MM.1S (cell line): Measurements from ENCODE around the gene TNIP1.

Experiments
- DNase-seq: peaks from one replicate; pipeline ENCODE4 v3.0.0-alpha.2; 2015
- H2AFZ ChIP-seq: fragments of 300-600 bp; sonication (generic); 2 replicates; pipeline ENCODE4 v1.6.0; 2016; ENCODE audit warnings: antibody characterized with exemption, low read length
- H3F3A ChIP-seq: fragments of 300-600 bp; sonication (generic); 2 replicates; pipeline ENCODE4 v1.6.1; 2016; ENCODE audit warnings: mild to moderate bottlenecking, antibody characterized with exemption, low read length, moderate library complexity, mixed read lengths; ENCODE audit not compliant: insufficient read depth
- H3K27ac ChIP-seq: fragments of 300-600 bp; sonication (generic); 2 replicates; pipeline ENCODE4 v1.5.1; 2016; ENCODE audit warnings: mild to moderate bottlenecking, low read length
- H3K27me3 ChIP-seq: fragments of 300-600 bp; sonication (generic); replicated peaks from 2 replicates; pipeline ENCODE4 v1.6.0; 2016; ENCODE audit warnings: low read length; ENCODE audit not compliant: insufficient read depth
- H3K36me3 ChIP-seq: fragments of 300-600 bp; sonication (generic); replicated peaks from 2 replicates; pipeline ENCODE4 v1.6.1; 2016; ENCODE audit warnings: mild to moderate bottlenecking, low read length, mixed read lengths; ENCODE audit not compliant: insufficient read depth
- H3K4me1 ChIP-seq: fragments of 300-600 bp; sonication (generic); 2 replicates; pipeline ENCODE4 v1.6.1; 2016; ENCODE audit warnings: low read length, mixed read lengths
- H3K4me2 ChIP-seq: fragments of 300-600 bp; sonication (generic); 2 replicates; pipeline ENCODE4 v1.6.0; 2016; ENCODE audit warnings: low read depth, low read length
- H3K4me3 ChIP-seq: fragments of 300-600 bp; sonication (generic); 2 replicates; pipeline ENCODE4 v1.5.1; 2016; ENCODE audit warnings: low read length, mixed read lengths
- H3K79me2 ChIP-seq: fragments of 300-600 bp; sonication (generic); 2 replicates; pipeline ENCODE4 v1.6.1; 2016; ENCODE audit warnings: mixed run types, low read length, mixed read lengths
- H3K9ac ChIP-seq: fragments of 300-600 bp; sonication (generic); 2 replicates; pipeline ENCODE4 v1.6.1; 2016; ENCODE audit warnings: low read length, mixed read lengths
- H3K9me2 ChIP-seq: fragments of 300-600 bp; sonication (generic); replicated peaks from 2 replicates; pipeline ENCODE4 v1.6.1; 2016; ENCODE audit warnings: mild to moderate bottlenecking, low read length, mixed read lengths; ENCODE audit not compliant: insufficient read depth
- H3K9me3 ChIP-seq: fragments of 300-600 bp; sonication (generic); replicated peaks from 2 replicates; pipeline ENCODE4 v1.6.1; 2016; ENCODE audit warnings: mild to moderate bottlenecking, low read length, mixed read lengths; ENCODE audit not compliant: insufficient read depth
- H4K20me1 ChIP-seq: fragments of 300-600 bp; sonication (generic); 2 replicates; pipeline ENCODE4 v1.6.1; 2016; ENCODE audit warnings: mild to moderate bottlenecking, low read length, moderate library complexity, mixed read lengths; ENCODE audit not compliant: insufficient read depth
- EZH2 ChIP-seq: fragments of 300-600 bp; sonication (generic); optimal IDR thresholded peaks from 2 replicates; pipeline ENCODE3; 2017; ENCODE audit warnings: low read depth, mild to moderate bottlenecking, antibody characterized with exemption, low read length, mixed read lengths
- EZH2phosphoT487 ChIP-seq: fragments of 300-600 bp; sonication (generic); IDR thresholded peaks from 2 replicates; pipeline ENCODE4 v1.6.1; 2018; ENCODE audit warnings: antibody characterized with exemption, low read length
- TF ChIP-seq, protein P1 (sequence below): fragments of 300-600 bp; sonication (generic); IDR thresholded peaks from 2 replicates; pipeline ENCODE4 v1.5.1; 2016; ENCODE audit warnings: antibody characterized with exemption, low read length, mixed read lengths

The TNIP1 gene

DNA sequence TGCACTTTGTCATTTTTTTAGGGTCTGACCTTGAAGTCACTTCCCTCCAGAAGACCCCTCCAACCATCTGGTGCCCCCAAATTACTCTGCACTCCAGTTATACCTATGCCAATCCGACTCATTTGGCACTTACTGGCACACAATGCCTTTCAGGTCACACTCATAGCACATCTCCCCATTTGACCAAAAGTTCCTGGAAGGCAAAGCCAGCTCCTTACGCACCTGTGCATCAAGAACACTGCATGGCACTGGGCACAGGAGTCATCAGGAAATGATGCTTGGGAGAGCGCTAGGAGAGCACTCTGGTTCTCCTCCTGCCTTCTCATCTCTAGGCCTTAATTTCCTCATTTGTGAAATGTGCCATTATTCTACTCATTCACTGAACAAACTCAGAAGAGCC, 2.9 kb downstream of the TNIP1 start:
- Histone ChIP-seq H3K4me1 (peaks cover 19% of the 10 kb centered on the region), H3K36me3 (no peaks in the 10 kb centered on the region), H3F3A (peaks cover 16% of the 10 kb centered on the region), H3K9me2 (no peaks in the 10 kb centered on the region), H3K4me2 (no peak overlapping the region), H4K20me1 (0 out of 2 replicates have a peak, but pooled peaks cover 4% of the 10 kb centered on the region), H3K27me3 (no peaks in the 10 kb centered on the region), H3K27ac (no peak overlapping the region), H2AFZ (no peak overlapping the region), H3K9ac (no peak overlapping the region), H3K9me3 (no peaks in the 10 kb centered on the region), H3K4me3 (no peak overlapping the region), H3K79me2 (peaks cover 97% of the 10 kb centered on the region)
- TF ChIP-seq, protein P1, sequence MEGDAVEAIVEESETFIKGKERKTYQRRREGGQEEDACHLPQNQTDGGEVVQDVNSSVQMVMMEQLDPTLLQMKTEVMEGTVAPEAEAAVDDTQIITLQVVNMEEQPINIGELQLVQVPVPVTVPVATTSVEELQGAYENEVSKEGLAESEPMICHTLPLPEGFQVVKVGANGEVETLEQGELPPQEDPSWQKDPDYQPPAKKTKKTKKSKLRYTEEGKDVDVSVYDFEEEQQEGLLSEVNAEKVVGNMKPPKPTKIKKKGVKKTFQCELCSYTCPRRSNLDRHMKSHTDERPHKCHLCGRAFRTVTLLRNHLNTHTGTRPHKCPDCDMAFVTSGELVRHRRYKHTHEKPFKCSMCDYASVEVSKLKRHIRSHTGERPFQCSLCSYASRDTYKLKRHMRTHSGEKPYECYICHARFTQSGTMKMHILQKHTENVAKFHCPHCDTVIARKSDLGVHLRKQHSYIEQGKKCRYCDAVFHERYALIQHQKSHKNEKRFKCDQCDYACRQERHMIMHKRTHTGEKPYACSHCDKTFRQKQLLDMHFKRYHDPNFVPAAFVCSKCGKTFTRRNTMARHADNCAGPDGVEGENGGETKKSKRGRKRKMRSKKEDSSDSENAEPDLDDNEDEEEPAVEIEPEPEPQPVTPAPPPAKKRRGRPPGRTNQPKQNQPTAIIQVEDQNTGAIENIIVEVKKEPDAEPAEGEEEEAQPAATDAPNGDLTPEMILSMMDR, result no peak
- TF ChIP-seq EZH2phosphoT487 (no peak), EZH2 (no peak)
- no peak for DNase-seq

DNA sequence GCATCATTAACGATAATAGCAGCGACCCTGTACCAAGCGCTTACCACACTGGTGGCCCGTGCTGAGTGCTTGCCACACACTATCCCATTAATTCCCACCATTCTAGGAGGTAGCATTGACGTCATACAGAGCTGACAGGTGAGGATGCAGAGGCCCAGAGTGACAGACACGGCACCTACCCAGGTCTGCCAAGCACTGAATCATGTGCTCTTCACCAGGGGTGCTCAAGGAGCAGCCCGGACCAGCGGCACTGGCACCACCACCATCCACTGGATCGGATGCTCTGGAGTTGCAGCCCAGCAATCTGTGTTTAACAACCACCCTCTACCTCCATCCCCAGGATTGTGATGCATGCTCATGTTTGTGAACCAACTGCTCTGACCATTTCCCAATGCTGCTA, 3.4 kb downstream of the TNIP1 start:
- no peak for DNase-seq
- 0 out of 2 replicates have a peak, but pooled peaks cover 4% of the 10 kb centered on the region for H4K20me1 ChIP-seq
- no peaks in the 10 kb centered on the region for H3K9me3 ChIP-seq
- no peak overlapping the region for H3K9ac ChIP-seq
- H3K4me3 ChIP-seq, result no peak overlapping the region
- peaks cover 14% of the 10 kb centered on the region for H3F3A ChIP-seq
- H2AFZ ChIP-seq, result no peak overlapping the region
- H3K4me2 ChIP-seq, result no peak overlapping the region
- H3K36me3 ChIP-seq, result no peaks in the 10 kb centered on the region
- H3K79me2 ChIP-seq, result peaks cover 98% of the 10 kb centered on the region
- TF ChIP-seq EZH2phosphoT487 (no peak), EZH2 (no peak)
- TF ChIP-seq, protein P1, result no peak
- H3K4me1 ChIP-seq, result peaks cover 14% of the 10 kb centered on the region
- H3K27ac ChIP-seq, result no peak overlapping the region
- no peaks in the 10 kb centered on the region for H3K27me3 ChIP-seq
- H3K9me2 ChIP-seq, result no peaks in the 10 kb centered on the region

DNA sequence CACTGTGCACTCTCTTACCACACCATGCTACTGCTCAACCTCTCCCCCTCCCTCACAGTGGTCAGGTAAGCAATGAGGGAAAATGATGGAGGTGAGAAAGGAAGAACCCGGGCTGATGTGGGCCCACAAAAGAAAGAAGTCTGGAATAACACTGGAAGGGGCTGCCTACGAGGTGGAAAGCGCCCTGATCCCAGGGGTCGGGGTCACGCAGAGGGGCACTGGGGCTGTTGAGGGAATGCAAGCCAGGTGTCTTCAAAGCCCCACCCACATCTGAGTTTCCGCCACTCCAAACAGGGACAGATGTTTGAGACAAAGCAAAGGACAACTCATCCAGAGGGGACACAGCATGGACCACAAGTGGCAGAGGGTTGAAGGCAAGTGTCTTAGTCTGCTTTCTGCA, 4.2 kb downstream of the TNIP1 start:
- peaks cover 8% of the 10 kb centered on the region for H3F3A ChIP-seq
- no peak overlapping the region for H2AFZ ChIP-seq
- no peak overlapping the region for H3K4me3 ChIP-seq
- H3K27ac ChIP-seq, result no peak overlapping the region
- no peaks in the 10 kb centered on the region for H3K9me3 ChIP-seq
- no peak overlapping the region for H3K4me2 ChIP-seq
- TF ChIP-seq, protein P1, result no peak
- TF ChIP-seq EZH2, result no peak
- TF ChIP-seq EZH2phosphoT487, result no peak
- H4K20me1 ChIP-seq, result 0 out of 2 replicates have a peak, but pooled peaks cover 7% of the 10 kb centered on the region
- no peaks in the 10 kb centered on the region for H3K36me3 ChIP-seq
- peaks cover 98% of the 10 kb centered on the region for H3K79me2 ChIP-seq
- no peaks in the 10 kb centered on the region for H3K9me2 ChIP-seq
- H3K9ac ChIP-seq, result no peak overlapping the region
- H3K4me1 ChIP-seq, result peaks cover 7% of the 10 kb centered on the region
- H3K27me3 ChIP-seq, result no peaks in the 10 kb centered on the region
- no peak for DNase-seq
